ENCODE data around the gene UQCC2. TPM values are rescaled to one million over a fixed set of nuclear protein-coding genes. Genes with fewer than 3 reads are reported as not detected.

The UQCC2 gene
- total RNA-seq, 3 donors from 2014 or later, result 41.8 to 48.6 (median 45.7) TPM

- Histone ChIP-seq H3K4me3 (no peak overlapping the region), H3K36me3 (ENCODE audit: low read depth) (no peaks in the 10 kb centered on the region), H3K9me3 (no peaks in the 10 kb centered on the region), H3K4me1 (ENCODE audit: low read depth) (peaks cover 17% of the 10 kb centered on the region)
- intact Hi-C loops (cut with DNase I, micrococcal nuclease), result no loop called here
- ATAC-seq (no peak), DNase-seq (peak in 1 of 3 donors; percentile 65)
- TF ChIP-seq CTCF (IDR thresholded peaks at IDR 0.05), result no peak
These were observed 34.6 kb upstream of the UQCC2 start for GRCh38 chr6:33746036-33746600.

GRCh38 chr6:33745548-33745947 is 34.0 kb upstream of the UQCC2 start:
- peaks cover 17% of the 10 kb centered on the region for H3K4me1 ChIP-seq (ENCODE audit: low read depth)
- no peak for DNase-seq
- ATAC-seq, result no peak
- H3K9me3 ChIP-seq, result no peaks in the 10 kb centered on the region
- H3K36me3 ChIP-seq (ENCODE audit: low read depth), result no peaks in the 10 kb centered on the region
- no peak for TF ChIP-seq CTCF (IDR thresholded peaks at IDR 0.05)
- H3K4me3 ChIP-seq, result no peak overlapping the region
- intact Hi-C loops (cut with DNase I, micrococcal nuclease), result no loop called here

GRCh38 chr6:33744895-33745546 is 33.5 kb upstream of the UQCC2 start:
- ATAC-seq (peak; percentile 86), DNase-seq (peak; percentile 76 to 82 (median 80))
- TF ChIP-seq CTCF (IDR thresholded peaks at IDR 0.05), result no peak
- intact Hi-C loops (cut with DNase I, micrococcal nuclease), result no loop called here
- Histone ChIP-seq H3K36me3 (ENCODE audit: low read depth) (no peaks in the 10 kb centered on the region), H3K4me3 (no peak overlapping the region), H3K9me3 (no peaks in the 10 kb centered on the region), H3K4me1 (ENCODE audit: low read depth) (peaks cover 17% of the 10 kb centered on the region)

GRCh38 chr6:33744001-33744848 is 32.7 kb upstream of the UQCC2 start:
- H3K9me3 ChIP-seq, result no peaks in the 10 kb centered on the region
- H3K4me1 ChIP-seq (ENCODE audit: low read depth), result peaks cover 17% of the 10 kb centered on the region
- peak; percentile 77 for TF ChIP-seq CTCF (IDR thresholded peaks at IDR 0.05)
- DNase-seq (peak; percentile 74 to 91 (median 83)), ATAC-seq (peak; percentile 83)
- intact Hi-C loops (cut with DNase I, micrococcal nuclease), result no loop called here
- no peak overlapping the region for H3K4me3 ChIP-seq
- H3K36me3 ChIP-seq (ENCODE audit: low read depth), result no peaks in the 10 kb centered on the region

- Histone ChIP-seq H3K36me3 (ENCODE audit: low read depth) (no peaks in the 10 kb centered on the region), H3K4me1 (ENCODE audit: low read depth) (peaks cover 23% of the 10 kb centered on the region), H3K9me3 (no peaks in the 10 kb centered on the region), H3K4me3 (no peak overlapping the region)
- intact Hi-C loops (cut with DNase I, micrococcal nuclease), result no loop called here
- no peak for DNase-seq
- ATAC-seq, result no peak
- no peak for TF ChIP-seq CTCF (IDR thresholded peaks at IDR 0.05)
These were observed 31.3 kb upstream of the UQCC2 start for GRCh38 chr6:33742837-33743236.
